Right lobe of liver (tissue), 6 donors: Measurements from ENCODE around the gene MAP4K3. TPM values are rescaled to one million over a fixed set of nuclear protein-coding genes. Genes with fewer than 3 reads are reported as not detected.

Source experiments
- ATAC-seq, 4 donors: fragments of 200-7000 bp; cut with Tn5 transposase; one replicate each; pipeline ENCODE4 v1.9.1; 2020; ENCODE audit warnings: mild to moderate bottlenecking in 4 of 4, moderate library complexity in 4 of 4
- DNase-seq, 3 donors: peaks; one replicate each; pipeline ENCODE4 v3.0.0-alpha.2; 2020
- H3K27ac ChIP-seq, 3 donors: fragments of 200-600 bp; one replicate each; pipeline ENCODE4 v1.8.0; 2022
- H3K27me3 ChIP-seq, 2 donors: fragments of 200-600 bp; one replicate each; pipeline ENCODE4 v1.8.0; 2022
- H3K36me3 ChIP-seq, 4 donors: fragments of 200-600 bp; sonication (generic) in 1 of 4; one replicate each; pipeline versions ENCODE4 v1.5.1 to v1.8.0; 2017 to 2022; ENCODE audit warnings: control low read depth in 1 of 4
- H3K4me1 ChIP-seq, 4 donors: fragments of 200-600 bp; sonication (generic) in 1 of 4; one replicate each; pipeline versions ENCODE4 v1.5.1 to v1.8.0; 2017 to 2022; ENCODE audit warnings: control low read depth in 1 of 4
- H3K4me3 ChIP-seq, 3 donors: fragments of 200-600 bp; one replicate each; pipeline ENCODE4 v1.8.0; 2022
- H3K9me3 ChIP-seq, 4 donors: fragments of 200-600 bp; sonication (generic) in 1 of 4; one replicate each; pipeline versions ENCODE4 v1.5.1 to v1.8.0; 2017 to 2022; ENCODE audit warnings: control low read depth in 1 of 4
- CTCF ChIP-seq, 4 donors: fragments of 200-600 bp in 3 of 4; fragments of 450-650 bp in 1 of 4; IDR thresholded peaks; one replicate each; pipeline versions ENCODE4 v1.5.1 to v1.8.0; 2016 to 2022; ENCODE audit warnings: antibody characterized with exemption in 4 of 4, mild to moderate bottlenecking in 2 of 4
- POLR2A ChIP-seq: fragments of 450-650 bp; IDR thresholded peaks from one replicate; pipeline ENCODE4 v1.6.1; 2017; ENCODE audit warnings: antibody characterized with exemption, mild to moderate bottlenecking
- WGBS: methylation state at CpG from one replicate; pipeline ENCODE4 v1.1.6; 2018; ENCODE audit warnings: low coverage, low lambda C conversion rate; ENCODE audit not compliant: insufficient coverage; ENCODE audit errors: missing lambda C conversion rate; 5-methylcytosine and 5-hydroxymethylcytosine counted together
- intact Hi-C, 2 donors: fragments of 100-400 bp; cut with DNase I; formaldehyde crosslinking; loops; one replicate each; pipeline versions ENCODE4 v1.11.2 to v1.14.1; 2022
- total RNA-seq, 6 experiments: library from RNA; depleted of rRNA in 2 of 6; stranded (reverse); fragments of >200 nt in 2 of 6; fragmentation: NEBNext Ultra II Directional in 3 of 6; extraction: Animal tissue kit (Norgen Biotek cat#: 25700) in 3 of 6; gene quantifications; one replicate each; pipeline versions ENCODE4 v1.1.0 to v1.2.4, GENCODE V29; 2016 to 2023
- donor health status: DM: no; HTN: yes; CAD: no.
- donor health status: DM: no; HTN: no; CAD: no.
- donor health status: DM: no; HTN: no; CAD: no.
- donor health status: DM: no; HTN: yes; CAD: no.
- donor health status: DM: no; HTN: yes; CAD: no.

Gene MAP4K3
- total RNA-seq, 6 experiments from 2014 or later: 14.5 to 24.8 (median 17.1) TPM

- Histone ChIP-seq H3K27ac (no peak overlapping the region), H3K9me3 (no peaks in the 10 kb centered on the region), H3K4me3 (no peak overlapping the region), H3K27me3 (no peaks in the 10 kb centered on the region), H3K4me1 (no peaks in the 10 kb centered on the region), H3K36me3 (no peaks in the 10 kb centered on the region)
- intact Hi-C loops: no loop called here
- peak; percentile 39 to 71 (median 54) for ATAC-seq
- WGBS: 55% methylated on average over 3 of the region's 3 CpGs
- TF ChIP-seq CTCF (IDR thresholded peaks at IDR 0.05) (no peak), POLR2A (no peak)
- no peak for DNase-seq
Measured at GRCh38 chr2:39483534-39483933, 46.4 kb upstream of the MAP4K3 start.

- WGBS: 76% methylated on average over 2 of the region's 2 CpGs
- H3K27ac ChIP-seq: no peak overlapping the region
- no peaks in the 10 kb centered on the region for H3K9me3 ChIP-seq
- no peaks in the 10 kb centered on the region for H3K4me1 ChIP-seq
- peaks cover 0 to 6% (median 0%) of the 10 kb centered on the region in 4 donors for H3K36me3 ChIP-seq
- no peak for DNase-seq
- no peak for TF ChIP-seq CTCF (IDR thresholded peaks at IDR 0.05)
- TF ChIP-seq POLR2A: no peak
- peak in 1 of 4 donors; percentile 62 for ATAC-seq
- H3K4me3 ChIP-seq: no peak overlapping the region
- intact Hi-C loops: no loop called here
- no peaks in the 10 kb centered on the region for H3K27me3 ChIP-seq
Measured at GRCh38 chr2:39481611-39482010, 44.5 kb upstream of the MAP4K3 start.

- H3K4me3 ChIP-seq: no peak overlapping the region
- no peak for DNase-seq
- TF ChIP-seq POLR2A: no peak
- no peak for TF ChIP-seq CTCF (IDR thresholded peaks at IDR 0.05)
- intact Hi-C loops: no loop called here
- no peak overlapping the region for H3K27ac ChIP-seq
- H3K9me3 ChIP-seq: no peaks in the 10 kb centered on the region
- no peak for ATAC-seq
- H3K27me3 ChIP-seq: no peaks in the 10 kb centered on the region
- WGBS: 82% methylated on average over 5 of the region's 5 CpGs
- no peaks in the 10 kb centered on the region for H3K4me1 ChIP-seq
- H3K36me3 ChIP-seq: peaks cover 0 to 6% (median 0%) of the 10 kb centered on the region in 4 donors
Measured at GRCh38 chr2:39479696-39480095, 42.6 kb upstream of the MAP4K3 start.

- H3K4me3 ChIP-seq: no peak overlapping the region
- DNase-seq (no peak), ATAC-seq (no peak)
- H3K27me3 ChIP-seq: no peaks in the 10 kb centered on the region
- TF ChIP-seq POLR2A (no peak), CTCF (IDR thresholded peaks at IDR 0.05) (no peak)
- H3K4me1 ChIP-seq: no peaks in the 10 kb centered on the region
- H3K9me3 ChIP-seq: no peaks in the 10 kb centered on the region
- H3K36me3 ChIP-seq: peaks cover 0 to 6% (median 0%) of the 10 kb centered on the region in 4 donors
- no peak overlapping the region for H3K27ac ChIP-seq
- intact Hi-C loops: no loop called here
Measured at GRCh38 chr2:39479053-39479670, 42.1 kb upstream of the MAP4K3 start.

- Histone ChIP-seq H3K27ac (no peak overlapping the region), H3K4me3 (no peak overlapping the region), H3K36me3 (peaks cover 0 to 6% (median 0%) of the 10 kb centered on the region in 4 donors), H3K4me1 (no peaks in the 10 kb centered on the region), H3K9me3 (no peaks in the 10 kb centered on the region), H3K27me3 (no peaks in the 10 kb centered on the region)
- no peak for DNase-seq
- WGBS: 66% methylated on average over 4 of the region's 4 CpGs
- ATAC-seq: peak in 2 of 4 donors; percentile 26 to 48
- intact Hi-C loops: no loop called here
- TF ChIP-seq CTCF (IDR thresholded peaks at IDR 0.05) (no peak), POLR2A (no peak)
Measured at GRCh38 chr2:39476524-39476923, 39.4 kb upstream of the MAP4K3 start.
